Activated CD4-positive, alpha-beta T cell treated with anti-CD3 and anti-CD28 coated beads, Interleukin-2, amount 50 U/mL, for 1 hour (primary cell): ENCODE results near the gene TKT.
"Not testable (repeated sequence)": the region's sequence is repeated elsewhere in the genome, so short reads cannot be mapped to it uniquely, and the experiment has no call there.

Experiments used
- DNase-seq: peaks from one replicate; pipeline ENCODE4 v3.0.0-alpha.2; 2020

TKT gene

GRCh38 chr3:53259427-53260259 lies 3.8 kb upstream of the TKT start:
- DNase-seq = no peak

DNA sequence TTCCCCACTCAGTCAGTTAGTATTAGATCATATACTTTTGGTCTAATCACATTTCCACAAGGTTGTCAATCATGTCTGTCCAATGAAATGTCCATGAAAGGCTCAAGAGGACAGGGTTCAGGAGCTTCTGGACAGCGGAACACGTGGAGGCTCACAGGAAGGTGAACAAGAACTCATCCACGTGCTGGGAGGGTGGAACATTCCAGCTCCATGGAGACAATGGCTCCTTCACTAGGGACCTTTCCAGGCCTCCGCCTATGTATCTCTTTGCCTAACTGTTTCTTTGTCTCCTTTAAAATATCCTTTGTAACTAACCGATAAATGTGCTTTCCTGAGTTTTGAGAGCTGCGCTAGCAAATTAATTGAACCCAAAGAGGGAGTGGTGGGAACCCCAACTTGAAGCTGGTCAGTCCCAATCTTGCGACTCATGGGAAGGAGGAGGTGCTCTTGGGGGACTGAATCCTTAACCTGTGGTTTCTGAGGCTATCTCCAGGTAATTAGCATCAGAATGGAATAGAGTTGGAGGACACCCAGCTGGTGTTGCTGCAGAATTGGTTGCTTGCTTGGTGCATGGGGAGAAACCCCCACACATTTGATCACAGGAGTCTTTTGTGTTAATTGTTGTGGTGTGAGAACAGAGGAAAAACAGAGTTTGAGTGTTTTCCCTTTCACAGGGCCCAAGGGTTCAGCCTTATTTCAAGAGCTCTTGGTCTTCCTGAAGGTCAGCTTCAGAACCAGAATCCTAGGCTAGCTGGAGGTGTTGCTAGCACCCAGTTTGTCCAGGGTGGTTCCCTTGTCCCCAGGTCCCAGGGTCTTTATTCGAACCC lies 3.0 kb upstream of the TKT start:
- DNase-seq = no peak

DNA sequence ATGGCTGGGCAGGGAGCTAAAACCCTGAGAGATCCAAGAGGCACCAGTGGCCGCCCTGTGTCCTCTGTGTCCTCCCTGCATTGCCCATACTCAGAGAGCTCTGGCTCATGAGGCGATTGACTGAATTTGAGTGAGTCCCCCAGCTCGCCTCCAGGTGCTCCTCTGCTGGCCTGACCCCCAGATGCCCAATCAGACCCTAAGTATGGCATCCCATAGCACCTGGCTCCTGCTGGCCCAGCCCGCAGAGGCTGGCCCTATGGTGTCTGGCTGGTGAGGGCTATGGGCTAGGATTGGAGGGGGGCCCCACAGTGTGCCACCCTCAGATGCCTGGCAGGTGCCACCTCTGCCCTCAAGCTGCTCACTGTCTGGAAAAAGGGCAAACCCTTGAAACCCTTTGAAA lies 1.6 kb upstream of the TKT start:
- no peak for DNase-seq

DNA sequence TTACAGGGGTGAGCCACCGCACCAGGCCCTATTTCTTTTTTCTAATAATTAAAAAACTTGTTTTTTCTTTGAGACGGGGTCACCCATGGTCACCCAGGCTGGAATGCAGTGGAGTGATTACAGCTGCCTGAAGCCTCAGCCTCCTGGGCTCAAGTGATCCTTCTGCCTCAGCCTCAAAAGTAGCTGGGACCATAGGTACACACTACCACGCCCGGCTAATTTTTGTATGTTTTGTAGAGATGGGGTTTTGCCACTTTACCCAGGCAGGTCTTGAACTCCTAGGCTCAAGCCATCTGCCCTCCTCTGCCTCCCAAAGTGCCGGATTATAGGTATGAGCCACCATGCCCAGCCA lies 858 bp upstream of the TKT start:
- DNase-seq = no peak

GRCh38 chr3:53255423-53255774 lies 423 bp downstream of the TKT start:
- DNase-seq = no peak

- DNase-seq = peak; percentile 38
These were observed 1.1 kb downstream of the TKT start for GRCh38 chr3:53254509-53255422.

- no peak for DNase-seq
These were observed 1.9 kb downstream of the TKT start for GRCh38 chr3:53253707-53254508.

GRCh38 chr3:53252947-53253322 lies 2.9 kb downstream of the TKT start:
- DNase-seq = not testable (repeated sequence)

- no peak for DNase-seq
These were observed 3.5 kb downstream of the TKT start for GRCh38 chr3:53252096-53252946.

- DNase-seq = no peak
These were observed 4.8 kb downstream of the TKT start for GRCh38 chr3:53250881-53251605.

DNA sequence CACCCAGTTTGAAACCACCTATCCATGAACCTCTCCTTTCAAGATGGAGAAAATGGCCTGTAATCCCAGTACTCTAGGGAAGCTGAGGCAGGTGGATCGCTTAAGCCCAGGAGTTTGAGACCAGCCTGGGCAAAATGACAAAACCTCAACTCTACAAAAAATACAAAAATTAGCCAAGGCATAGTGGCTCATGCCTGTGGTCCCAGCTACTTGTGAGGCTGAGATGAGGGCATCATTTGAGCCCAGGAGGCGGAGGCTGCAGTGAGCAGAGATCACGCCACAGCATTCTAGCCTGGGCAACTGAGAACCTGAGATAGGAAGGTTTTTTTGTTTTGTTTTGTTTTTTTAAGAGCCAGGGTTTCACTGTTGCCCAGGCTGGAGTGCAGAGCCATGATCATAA lies 5.4 kb downstream of the TKT start:
- no peak for DNase-seq

- no peak for DNase-seq
These were observed 7.7 kb downstream of the TKT start for GRCh38 chr3:53248161-53248560.

DNA sequence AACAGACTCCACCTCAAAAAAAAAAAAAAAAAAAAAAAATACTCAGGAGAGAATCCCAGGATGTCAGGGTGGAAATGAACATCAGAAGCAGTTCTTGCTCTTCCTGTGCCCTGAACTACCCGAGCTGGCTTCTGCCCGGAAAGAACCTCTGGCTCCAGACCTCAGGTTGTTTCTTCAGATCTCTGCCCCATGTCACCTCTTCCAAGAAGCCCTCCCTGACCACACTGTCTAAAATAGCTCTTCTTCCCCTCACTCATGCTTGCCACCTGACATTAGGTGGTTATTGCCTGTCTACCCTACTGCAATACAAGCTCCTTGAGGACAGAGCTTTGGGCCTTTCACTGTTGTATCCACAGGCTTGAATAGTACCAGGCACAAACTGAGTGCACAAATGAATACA lies 8.2 kb downstream of the TKT start:
- no peak for DNase-seq

DNA sequence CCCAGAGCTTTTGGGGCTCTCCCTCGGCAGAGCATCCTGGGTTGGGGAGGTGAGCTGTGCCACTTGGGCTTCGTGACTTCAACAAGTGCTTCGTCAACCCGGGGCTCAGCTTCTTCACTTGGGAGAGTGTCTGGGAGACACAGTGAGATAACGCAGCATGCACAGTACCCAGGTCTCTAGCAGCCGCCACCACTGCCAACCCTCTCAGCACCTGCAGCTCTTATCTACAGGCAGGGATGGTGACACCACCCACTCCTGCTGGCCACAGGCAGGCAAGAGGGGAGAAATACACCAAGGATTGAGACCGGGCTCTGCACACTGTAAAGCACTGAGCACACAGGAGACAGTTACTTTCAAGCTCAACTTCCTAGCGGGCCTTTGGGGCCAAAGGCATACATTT lies 11.6 kb downstream of the TKT start:
- DNase-seq = no peak

GRCh38 chr3:53243785-53244184 lies 12.0 kb downstream of the TKT start:
- DNase-seq = no peak

DNA sequence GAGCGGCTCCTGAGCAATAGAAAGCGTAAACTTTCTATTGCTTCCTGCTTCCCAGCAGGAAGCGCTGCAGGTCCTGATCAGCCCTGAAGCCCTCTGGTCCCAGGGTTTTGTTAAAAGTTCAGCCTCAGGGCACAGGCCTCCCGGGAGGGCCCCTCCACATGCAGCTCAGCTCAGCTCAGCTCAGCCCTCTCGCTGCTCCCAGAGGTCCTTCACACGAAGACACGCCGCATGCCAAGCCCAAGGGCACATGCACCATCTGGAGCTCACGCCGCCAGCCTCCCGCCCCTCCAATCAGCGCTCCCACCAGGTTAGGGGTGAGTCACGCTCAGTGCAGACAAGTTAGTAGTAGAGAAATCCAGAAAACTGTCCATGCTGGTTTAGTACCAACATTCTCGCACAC lies 12.7 kb downstream of the TKT start:
- DNase-seq = no peak

- DNase-seq = no peak
These were observed 13.2 kb downstream of the TKT start for GRCh38 chr3:53242642-53243041.

DNA sequence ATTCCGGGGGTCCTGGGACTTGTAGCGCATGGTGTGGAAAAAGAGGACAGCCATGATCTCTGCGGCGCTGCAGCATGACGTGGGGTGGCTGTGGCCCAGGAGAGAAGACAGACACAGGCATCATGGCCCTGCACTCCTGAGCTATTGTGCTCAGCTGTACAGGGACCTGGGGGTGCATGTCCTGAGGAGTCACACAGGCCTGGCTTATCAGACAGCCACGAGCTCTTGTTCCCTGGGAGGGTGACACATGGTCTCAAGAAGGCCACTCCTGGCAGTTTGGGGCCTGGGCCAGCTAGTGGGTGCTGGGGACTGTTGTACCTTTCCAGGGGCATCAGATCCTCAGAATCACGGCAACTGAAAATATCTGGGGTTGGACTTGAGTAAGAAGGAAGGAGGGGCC lies 13.7 kb downstream of the TKT start:
- DNase-seq = no peak

DNA sequence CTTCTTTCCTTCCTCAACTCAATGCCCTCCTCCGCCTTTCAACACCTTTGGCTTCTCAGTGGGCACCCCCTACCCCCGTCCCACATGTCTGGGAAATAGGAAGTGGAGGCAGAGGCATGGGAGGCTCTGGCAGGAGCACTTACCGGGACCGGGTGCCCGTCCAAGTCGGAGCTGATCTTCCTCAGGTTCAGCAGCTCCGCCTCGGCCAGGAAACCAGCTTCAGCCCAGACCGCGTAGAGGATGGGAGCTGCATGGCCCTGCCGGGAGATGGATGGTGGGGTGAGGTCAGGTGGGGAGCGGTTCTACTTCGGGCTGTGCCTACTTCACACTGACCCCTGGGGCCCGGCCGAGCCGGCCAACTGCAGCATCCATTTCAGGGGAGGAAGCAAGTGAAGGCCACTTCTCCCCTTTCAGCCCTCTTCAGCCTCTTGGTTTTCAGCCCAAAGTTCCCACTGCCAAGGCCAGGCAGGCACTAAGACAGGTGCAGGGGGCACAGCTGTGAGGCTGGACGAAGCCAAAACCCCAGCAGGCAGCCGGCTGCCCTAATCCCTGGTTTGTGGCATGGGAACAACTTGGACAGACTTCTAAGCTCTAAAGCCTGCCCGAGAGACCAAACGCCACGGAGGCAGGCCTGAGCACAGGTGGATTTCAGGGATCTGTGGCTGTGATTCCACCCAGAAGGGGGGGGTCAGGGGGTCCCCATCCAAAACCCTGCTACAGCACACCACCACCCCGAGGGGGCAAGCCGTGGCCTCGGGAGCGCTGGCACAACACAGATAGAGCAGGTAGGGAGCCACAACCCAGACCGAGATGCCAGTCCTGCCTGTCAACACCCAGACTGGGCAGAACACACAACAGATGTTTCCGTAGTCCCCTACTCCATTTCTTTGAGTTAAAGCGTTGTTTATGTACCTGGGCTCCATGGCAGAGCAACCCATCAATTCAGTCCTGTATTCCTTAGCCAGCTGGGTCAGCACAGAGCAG lies 14.5 kb downstream of the TKT start:
- DNase-seq = no peak

DNA sequence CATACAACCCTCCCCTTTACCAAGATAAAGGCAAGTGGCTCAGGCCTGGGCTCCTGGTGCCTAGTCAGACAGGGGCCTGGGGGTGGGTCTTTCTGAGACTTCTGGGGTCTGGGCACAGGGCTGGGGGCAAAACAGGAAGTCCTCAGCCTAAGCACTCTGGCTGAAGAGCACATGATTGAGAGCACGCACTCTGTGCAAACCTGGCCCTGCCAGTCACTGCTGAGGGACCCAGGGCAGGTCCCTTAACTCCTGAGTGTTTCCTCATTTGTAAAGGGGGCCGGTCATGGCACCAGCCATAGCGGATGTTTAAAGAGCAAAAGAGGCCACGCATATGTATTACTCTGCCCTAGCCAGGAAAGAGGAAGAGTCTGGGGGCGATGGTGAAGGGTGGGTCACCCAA lies 16.0 kb downstream of the TKT start:
- DNase-seq = no peak
